ENCODE data around the gene MAMLD1. TPM values are rescaled to one million over a fixed set of nuclear protein-coding genes. Genes with fewer than 3 reads are reported as not detected.

Gene MAMLD1
- total RNA-seq, 1 donor from 2014 or later: 7.0 TPM

GRCh38 chrX:150365990-150366911 lies 3.1 kb downstream of the MAMLD1 start:
- peak overlapping the region; percentile 86 for H3K4me3 Mint-ChIP-seq
- DNase-seq (ENCODE audit: extremely low spot score, unreplicated experiment): peak; percentile 47
- no peaks in the 10 kb centered on the region for H3K36me3 Mint-ChIP-seq
- no peaks in the 10 kb centered on the region for H3K4me1 Mint-ChIP-seq (ENCODE audit: unreplicated experiment)
- no peak for TF ChIP-seq CTCF (conservative IDR thresholded peaks at IDR 0.05)
- H3K9me3 Mint-ChIP-seq: no peaks in the 10 kb centered on the region
- H3K27me3 Mint-ChIP-seq: peaks cover 26% of the 10 kb centered on the region
- H3K27ac Mint-ChIP-seq: peak overlapping the region; percentile 46

DNA sequence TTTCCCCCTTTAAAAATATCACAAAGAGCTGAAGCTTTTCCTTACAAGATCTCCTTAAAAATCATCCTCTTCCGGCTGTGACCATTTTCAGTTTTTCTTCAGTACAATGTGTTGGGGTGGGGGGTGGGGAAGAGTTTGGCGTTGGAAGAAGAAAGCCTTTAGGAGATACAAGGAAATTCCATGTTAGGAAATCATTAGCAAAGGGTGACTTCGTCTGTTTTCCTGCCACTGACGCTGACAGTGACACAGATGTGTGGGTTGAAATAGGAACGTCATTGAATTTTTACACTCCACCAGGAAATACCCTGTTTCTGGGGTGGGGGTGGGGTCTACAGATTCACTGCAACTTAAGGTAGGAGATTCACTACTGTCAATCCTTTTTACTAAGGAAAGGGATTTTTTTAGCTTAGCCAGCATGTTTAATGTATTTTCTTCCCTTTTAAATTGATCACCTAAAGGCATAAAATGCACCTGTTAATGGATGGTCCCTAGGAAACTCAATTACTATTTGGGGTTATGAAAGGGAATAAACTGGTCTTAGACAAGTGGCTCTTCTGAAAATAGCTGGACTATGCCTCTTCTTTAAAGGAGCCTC lies 3.9 kb downstream of the MAMLD1 start:
- H3K27me3 Mint-ChIP-seq: peaks cover 19% of the 10 kb centered on the region
- H3K4me1 Mint-ChIP-seq (ENCODE audit: unreplicated experiment): peaks cover 3% of the 10 kb centered on the region
- TF ChIP-seq CTCF (conservative IDR thresholded peaks at IDR 0.05): no peak
- DNase-seq (ENCODE audit: extremely low spot score, unreplicated experiment): no peak
- H3K36me3 Mint-ChIP-seq: no peaks in the 10 kb centered on the region
- H3K9me3 Mint-ChIP-seq: no peaks in the 10 kb centered on the region
- H3K27ac Mint-ChIP-seq: peak overlapping the region; percentile 46
- peak overlapping the region; percentile 86 for H3K4me3 Mint-ChIP-seq

GRCh38 chrX:150370589-150371312 lies 7.6 kb downstream of the MAMLD1 start:
- Mint-ChIP-seq H3K36me3 (no peaks in the 10 kb centered on the region), H3K4me1 (ENCODE audit: unreplicated experiment) (peaks cover 12% of the 10 kb centered on the region), H3K27ac (no peak overlapping the region), H3K4me3 (no peak overlapping the region), H3K27me3 (peaks cover 11% of the 10 kb centered on the region), H3K9me3 (no peaks in the 10 kb centered on the region)
- DNase-seq (ENCODE audit: extremely low spot score, unreplicated experiment): no peak
- no peak for TF ChIP-seq CTCF (conservative IDR thresholded peaks at IDR 0.05)

- Mint-ChIP-seq H3K27me3 (peaks cover 2% of the 10 kb centered on the region), H3K36me3 (no peaks in the 10 kb centered on the region), H3K4me1 (ENCODE audit: unreplicated experiment) (peaks cover 12% of the 10 kb centered on the region), H3K4me3 (no peak overlapping the region), H3K27ac (no peak overlapping the region), H3K9me3 (no peaks in the 10 kb centered on the region)
- no peak for DNase-seq (ENCODE audit: extremely low spot score, unreplicated experiment)
- TF ChIP-seq CTCF (conservative IDR thresholded peaks at IDR 0.05): no peak
Measured at GRCh38 chrX:150371877-150372276, 8.8 kb downstream of the MAMLD1 start.

- no peaks in the 10 kb centered on the region for H3K9me3 Mint-ChIP-seq
Measured at GRCh38 chrX:150372280-150372679, 9.2 kb downstream of the MAMLD1 start.

More at GRCh38 chrX:150372280-150372679, 9.2 kb downstream of the MAMLD1 start:
- Mint-ChIP-seq H3K36me3 (no peaks in the 10 kb centered on the region), H3K27ac (no peak overlapping the region), H3K4me1 (ENCODE audit: unreplicated experiment) (peaks cover 12% of the 10 kb centered on the region), H3K27me3 (no peaks in the 10 kb centered on the region), H3K4me3 (no peak overlapping the region)
- DNase-seq (ENCODE audit: extremely low spot score, unreplicated experiment): no peak
- no peak for TF ChIP-seq CTCF (conservative IDR thresholded peaks at IDR 0.05)

Data from type B pancreatic cell (in vitro differentiated cells).